Measurements from ENCODE around the gene UBR1. TPM values are rescaled to one million over a fixed set of nuclear protein-coding genes. Genes with fewer than 3 reads are reported as not detected.

Gene UBR1
- total and polyA plus RNA-seq, 2 donors (not counting 1 experiment from before 2014, with no cell fraction given), result 18.2 to 45.6 TPM

GRCh38 chr15:43096411-43096810 is 9.4 kb downstream of the UBR1 start:
- Histone ChIP-seq H3K4me2 (ENCODE audit: extremely low read depth, insufficient read depth, low read length) (peak overlapping the region; percentile 15), H3K9me3 (ENCODE audit: control insufficient read depth, insufficient read depth, low read depth, low read length) (no peaks in the 10 kb centered on the region), H3K36me3 (ENCODE audit: control insufficient read depth, insufficient read depth, low read length) (peaks cover 4% of the 10 kb centered on the region), H3K4me1 (ENCODE audit: control insufficient read depth, extremely low read depth, insufficient read depth, low read length) (peaks cover 10% of the 10 kb centered on the region), H2AFZ (ENCODE audit: low read length) (no peak overlapping the region), H3K4me3 (replicated peaks in 1 of 4; ENCODE audit: control extremely low read depth in 1 of 4, insufficient read depth in 1 of 4, low read depth in 3 of 4, low read length in 4 of 4) (no peak overlapping the region), H3K79me2 (ENCODE audit: control insufficient read depth, insufficient read depth, low read length) (peaks cover 33% of the 10 kb centered on the region), H3K27me3 (ENCODE audit: control insufficient read depth, insufficient read depth, low read length) (no peaks in the 10 kb centered on the region), H3K9ac (ENCODE audit: insufficient read depth, low read length) (no peak overlapping the region), H3K27ac (ENCODE audit: insufficient read depth, low read length) (no peak overlapping the region), H4K20me1 (ENCODE audit: control insufficient read depth, extremely low read depth, insufficient read depth, low read length) (no peaks in the 10 kb centered on the region)
- TF ChIP-seq, protein P1, sequence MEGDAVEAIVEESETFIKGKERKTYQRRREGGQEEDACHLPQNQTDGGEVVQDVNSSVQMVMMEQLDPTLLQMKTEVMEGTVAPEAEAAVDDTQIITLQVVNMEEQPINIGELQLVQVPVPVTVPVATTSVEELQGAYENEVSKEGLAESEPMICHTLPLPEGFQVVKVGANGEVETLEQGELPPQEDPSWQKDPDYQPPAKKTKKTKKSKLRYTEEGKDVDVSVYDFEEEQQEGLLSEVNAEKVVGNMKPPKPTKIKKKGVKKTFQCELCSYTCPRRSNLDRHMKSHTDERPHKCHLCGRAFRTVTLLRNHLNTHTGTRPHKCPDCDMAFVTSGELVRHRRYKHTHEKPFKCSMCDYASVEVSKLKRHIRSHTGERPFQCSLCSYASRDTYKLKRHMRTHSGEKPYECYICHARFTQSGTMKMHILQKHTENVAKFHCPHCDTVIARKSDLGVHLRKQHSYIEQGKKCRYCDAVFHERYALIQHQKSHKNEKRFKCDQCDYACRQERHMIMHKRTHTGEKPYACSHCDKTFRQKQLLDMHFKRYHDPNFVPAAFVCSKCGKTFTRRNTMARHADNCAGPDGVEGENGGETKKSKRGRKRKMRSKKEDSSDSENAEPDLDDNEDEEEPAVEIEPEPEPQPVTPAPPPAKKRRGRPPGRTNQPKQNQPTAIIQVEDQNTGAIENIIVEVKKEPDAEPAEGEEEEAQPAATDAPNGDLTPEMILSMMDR (conservative IDR thresholded peaks at IDR 0.05 in 1 of 2, IDR thresholded peaks at IDR 0.05 in 1 of 2; ENCODE audit: low read depth in 1 of 2, low read length in 2 of 2), result no peak
- TF ChIP-seq EZH2 (IDR thresholded peaks at IDR 0.05; ENCODE audit: low read length, missing control alignments), result no peak
- DNase-seq (ENCODE audit: low read depth in 2 of 2), result peak in 1 of 2 donors; percentile 49

GRCh38 chr15:43095708-43096347 is 10.0 kb downstream of the UBR1 start:
- Histone ChIP-seq H3K4me1 (ENCODE audit: control insufficient read depth, extremely low read depth, insufficient read depth, low read length) (peaks cover 10% of the 10 kb centered on the region), H3K27me3 (ENCODE audit: control insufficient read depth, insufficient read depth, low read length) (no peaks in the 10 kb centered on the region), H3K36me3 (ENCODE audit: control insufficient read depth, insufficient read depth, low read length) (peaks cover 4% of the 10 kb centered on the region), H3K4me3 (replicated peaks in 1 of 4; ENCODE audit: control extremely low read depth in 1 of 4, insufficient read depth in 1 of 4, low read depth in 3 of 4, low read length in 4 of 4) (no peak overlapping the region), H3K79me2 (ENCODE audit: control insufficient read depth, insufficient read depth, low read length) (peaks cover 28% of the 10 kb centered on the region), H4K20me1 (ENCODE audit: control insufficient read depth, extremely low read depth, insufficient read depth, low read length) (no peaks in the 10 kb centered on the region), H3K27ac (ENCODE audit: insufficient read depth, low read length) (no peak overlapping the region), H3K4me2 (ENCODE audit: extremely low read depth, insufficient read depth, low read length) (no peak overlapping the region), H3K9ac (ENCODE audit: insufficient read depth, low read length) (no peak overlapping the region), H2AFZ (ENCODE audit: low read length) (no peak overlapping the region), H3K9me3 (ENCODE audit: control insufficient read depth, insufficient read depth, low read depth, low read length) (no peaks in the 10 kb centered on the region)
- DNase-seq (ENCODE audit: low read depth in 2 of 2), result peak; percentile 59 to 70
- TF ChIP-seq, protein P1 (conservative IDR thresholded peaks at IDR 0.05 in 1 of 2, IDR thresholded peaks at IDR 0.05 in 1 of 2; ENCODE audit: low read depth in 1 of 2, low read length in 2 of 2), result no peak
- no peak for TF ChIP-seq EZH2 (IDR thresholded peaks at IDR 0.05; ENCODE audit: low read length, missing control alignments)

GRCh38 chr15:43095243-43095642 is 10.6 kb downstream of the UBR1 start:
- peaks cover 3% of the 10 kb centered on the region for H3K36me3 ChIP-seq (ENCODE audit: control insufficient read depth, insufficient read depth, low read length)
- no peak overlapping the region for H3K4me3 ChIP-seq (replicated peaks in 1 of 4; ENCODE audit: control extremely low read depth in 1 of 4, insufficient read depth in 1 of 4, low read depth in 3 of 4, low read length in 4 of 4)
- H3K9ac ChIP-seq (ENCODE audit: insufficient read depth, low read length), result no peak overlapping the region
- TF ChIP-seq, protein P1 (conservative IDR thresholded peaks at IDR 0.05 in 1 of 2, IDR thresholded peaks at IDR 0.05 in 1 of 2; ENCODE audit: low read depth in 1 of 2, low read length in 2 of 2), result no peak
- TF ChIP-seq EZH2 (IDR thresholded peaks at IDR 0.05; ENCODE audit: low read length, missing control alignments), result no peak
- no peak overlapping the region for H2AFZ ChIP-seq (ENCODE audit: low read length)
- no peaks in the 10 kb centered on the region for H4K20me1 ChIP-seq (ENCODE audit: control insufficient read depth, extremely low read depth, insufficient read depth, low read length)
- H3K27me3 ChIP-seq (ENCODE audit: control insufficient read depth, insufficient read depth, low read length), result no peaks in the 10 kb centered on the region
- no peaks in the 10 kb centered on the region for H3K9me3 ChIP-seq (ENCODE audit: control insufficient read depth, insufficient read depth, low read depth, low read length)
- peaks cover 10% of the 10 kb centered on the region for H3K4me1 ChIP-seq (ENCODE audit: control insufficient read depth, extremely low read depth, insufficient read depth, low read length)
- H3K27ac ChIP-seq (ENCODE audit: insufficient read depth, low read length), result no peak overlapping the region
- no peak overlapping the region for H3K4me2 ChIP-seq (ENCODE audit: extremely low read depth, insufficient read depth, low read length)
- H3K79me2 ChIP-seq (ENCODE audit: control insufficient read depth, insufficient read depth, low read length), result peaks cover 24% of the 10 kb centered on the region
- DNase-seq (ENCODE audit: low read depth in 2 of 2), result peak; percentile 24 to 87
